ENCODE results near the gene RPS6KA6. TPM values are rescaled to one million over a fixed set of nuclear protein-coding genes. Genes with fewer than 3 reads are reported as not detected.

RPS6KA6 gene
- total and polyA plus RNA-seq, 2 experiments from 2014 or later, result 3.6 to 14.0 TPM

DNA sequence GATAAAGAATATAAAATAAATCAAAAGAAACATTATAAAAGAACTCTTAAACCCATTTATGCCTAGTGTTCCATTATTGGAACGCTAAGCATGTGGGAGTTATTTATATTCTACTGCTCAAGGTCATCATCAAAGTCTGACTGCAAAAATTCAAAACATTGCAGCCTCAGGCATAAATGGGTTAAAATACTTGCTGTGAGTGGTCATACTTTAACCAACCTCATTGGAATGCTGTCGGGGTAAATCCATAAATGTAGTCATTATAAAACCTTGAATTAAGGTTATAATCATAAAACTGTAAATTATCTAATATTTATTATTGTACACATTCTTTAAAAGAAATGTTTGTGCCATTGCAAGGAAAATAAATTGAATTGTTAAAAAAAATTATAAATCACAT lies 55.0 kb downstream of the RPS6KA6 start (continued):
- TF ChIP-seq JUNB (IDR thresholded peaks at IDR 0.05; ENCODE audit: unreplicated experiment) (no peak), CTCF (conservative IDR thresholded peaks at IDR 0.05; ENCODE audit: low read depth in 2 of 2) (no peak), EZH2phosphoT487 (IDR thresholded peaks at IDR 0.05; ENCODE audit: unreplicated experiment) (no peak), POLR2AphosphoS5 (IDR thresholded peaks at IDR 0.05; ENCODE audit: low read depth) (no peak), ZNF114 (CRISPR knock-in tag; IDR thresholded peaks at IDR 0.05) (no peak), NANOG (IDR thresholded peaks at IDR 0.05; ENCODE audit: borderline replicate concordance) (no peak)

- ATAC-seq, result no peak
- TF ChIP-seq ZNF114 (CRISPR knock-in tag; IDR thresholded peaks at IDR 0.05), result no peak
- TF ChIP-seq EZH2 (IDR thresholded peaks at IDR 0.05; ENCODE audit: low read depth, unreplicated experiment), result no peak
- no peak for TF ChIP-seq ZNF331 (CRISPR knock-in tag; IDR thresholded peaks at IDR 0.05; ENCODE audit: low read depth)
- no peak for TF ChIP-seq JUNB (IDR thresholded peaks at IDR 0.05; ENCODE audit: unreplicated experiment)
- no peak for TF ChIP-seq EZH2phosphoT487 (IDR thresholded peaks at IDR 0.05; ENCODE audit: unreplicated experiment)
- TF ChIP-seq CTCF (conservative IDR thresholded peaks at IDR 0.05; ENCODE audit: low read depth in 2 of 2), result no peak
- TF ChIP-seq, protein P1, sequence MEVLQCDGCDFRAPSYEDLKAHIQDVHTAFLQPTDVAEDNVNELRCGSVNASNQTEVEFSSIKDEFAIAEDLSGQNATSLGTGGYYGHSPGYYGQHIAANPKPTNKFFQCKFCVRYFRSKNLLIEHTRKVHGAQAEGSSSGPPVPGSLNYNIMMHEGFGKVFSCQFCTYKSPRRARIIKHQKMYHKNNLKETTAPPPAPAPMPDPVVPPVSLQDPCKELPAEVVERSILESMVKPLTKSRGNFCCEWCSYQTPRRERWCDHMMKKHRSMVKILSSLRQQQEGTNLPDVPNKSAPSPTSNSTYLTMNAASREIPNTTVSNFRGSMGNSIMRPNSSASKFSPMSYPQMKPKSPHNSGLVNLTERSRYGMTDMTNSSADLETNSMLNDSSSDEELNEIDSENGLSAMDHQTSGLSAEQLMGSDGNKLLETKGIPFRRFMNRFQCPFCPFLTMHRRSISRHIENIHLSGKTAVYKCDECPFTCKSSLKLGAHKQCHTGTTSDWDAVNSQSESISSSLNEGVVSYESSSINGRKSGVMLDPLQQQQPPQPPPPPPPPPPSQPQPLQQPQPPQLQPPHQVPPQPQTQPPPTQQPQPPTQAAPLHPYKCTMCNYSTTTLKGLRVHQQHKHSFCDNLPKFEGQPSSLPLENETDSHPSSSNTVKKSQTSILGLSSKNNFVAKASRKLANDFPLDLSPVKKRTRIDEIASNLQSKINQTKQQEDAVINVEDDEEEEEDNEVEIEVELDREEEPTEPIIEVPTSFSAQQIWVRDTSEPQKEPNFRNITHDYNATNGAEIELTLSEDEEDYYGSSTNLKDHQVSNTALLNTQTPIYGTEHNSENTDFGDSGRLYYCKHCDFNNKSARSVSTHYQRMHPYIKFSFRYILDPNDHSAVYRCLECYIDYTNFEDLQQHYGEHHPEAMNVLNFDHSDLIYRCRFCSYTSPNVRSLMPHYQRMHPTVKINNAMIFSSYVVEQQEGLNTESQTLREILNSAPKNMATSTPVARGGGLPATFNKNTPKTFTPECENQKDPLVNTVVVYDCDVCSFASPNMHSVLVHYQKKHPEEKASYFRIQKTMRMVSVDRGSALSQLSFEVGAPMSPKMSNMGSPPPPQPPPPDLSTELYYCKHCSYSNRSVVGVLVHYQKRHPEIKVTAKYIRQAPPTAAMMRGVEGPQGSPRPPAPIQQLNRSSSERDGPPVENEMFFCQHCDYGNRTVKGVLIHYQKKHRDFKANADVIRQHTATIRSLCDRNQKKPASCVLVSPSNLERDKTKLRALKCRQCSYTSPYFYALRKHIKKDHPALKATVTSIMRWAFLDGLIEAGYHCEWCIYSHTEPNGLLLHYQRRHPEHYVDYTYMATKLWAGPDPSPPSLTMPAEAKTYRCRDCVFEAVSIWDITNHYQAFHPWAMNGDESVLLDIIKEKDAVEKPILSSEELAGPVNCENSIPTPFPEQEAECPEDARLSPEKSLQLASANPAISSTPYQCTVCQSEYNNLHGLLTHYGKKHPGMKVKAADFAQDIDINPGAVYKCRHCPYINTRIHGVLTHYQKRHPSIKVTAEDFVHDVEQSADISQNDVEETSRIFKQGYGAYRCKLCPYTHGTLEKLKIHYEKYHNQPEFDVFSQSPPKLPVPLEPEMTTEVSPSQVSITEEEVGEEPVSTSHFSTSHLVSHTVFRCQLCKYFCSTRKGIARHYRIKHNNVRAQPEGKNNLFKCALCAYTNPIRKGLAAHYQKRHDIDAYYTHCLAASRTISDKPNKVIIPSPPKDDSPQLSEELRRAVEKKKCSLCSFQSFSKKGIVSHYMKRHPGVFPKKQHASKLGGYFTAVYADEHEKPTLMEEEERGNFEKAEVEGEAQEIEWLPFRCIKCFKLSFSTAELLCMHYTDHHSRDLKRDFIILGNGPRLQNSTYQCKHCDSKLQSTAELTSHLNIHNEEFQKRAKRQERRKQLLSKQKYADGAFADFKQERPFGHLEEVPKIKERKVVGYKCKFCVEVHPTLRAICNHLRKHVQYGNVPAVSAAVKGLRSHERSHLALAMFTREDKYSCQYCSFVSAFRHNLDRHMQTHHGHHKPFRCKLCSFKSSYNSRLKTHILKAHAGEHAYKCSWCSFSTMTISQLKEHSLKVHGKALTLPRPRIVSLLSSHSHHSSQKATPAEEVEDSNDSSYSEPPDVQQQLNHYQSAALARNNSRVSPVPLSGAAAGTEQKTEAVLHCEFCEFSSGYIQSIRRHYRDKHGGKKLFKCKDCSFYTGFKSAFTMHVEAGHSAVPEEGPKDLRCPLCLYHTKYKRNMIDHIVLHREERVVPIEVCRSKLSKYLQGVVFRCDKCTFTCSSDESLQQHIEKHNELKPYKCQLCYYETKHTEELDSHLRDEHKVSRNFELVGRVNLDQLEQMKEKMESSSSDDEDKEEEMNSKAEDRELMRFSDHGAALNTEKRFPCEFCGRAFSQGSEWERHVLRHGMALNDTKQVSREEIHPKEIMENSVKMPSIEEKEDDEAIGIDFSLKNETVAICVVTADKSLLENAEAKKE (CRISPR knock-in tag; IDR thresholded peaks at IDR 0.05), result no peak
- TF ChIP-seq, protein P2, sequence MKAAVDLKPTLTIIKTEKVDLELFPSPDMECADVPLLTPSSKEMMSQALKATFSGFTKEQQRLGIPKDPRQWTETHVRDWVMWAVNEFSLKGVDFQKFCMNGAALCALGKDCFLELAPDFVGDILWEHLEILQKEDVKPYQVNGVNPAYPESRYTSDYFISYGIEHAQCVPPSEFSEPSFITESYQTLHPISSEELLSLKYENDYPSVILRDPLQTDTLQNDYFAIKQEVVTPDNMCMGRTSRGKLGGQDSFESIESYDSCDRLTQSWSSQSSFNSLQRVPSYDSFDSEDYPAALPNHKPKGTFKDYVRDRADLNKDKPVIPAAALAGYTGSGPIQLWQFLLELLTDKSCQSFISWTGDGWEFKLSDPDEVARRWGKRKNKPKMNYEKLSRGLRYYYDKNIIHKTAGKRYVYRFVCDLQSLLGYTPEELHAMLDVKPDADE (IDR thresholded peaks at IDR 0.05), result no peak
- no peaks in the 10 kb centered on the region for H3K79me2 ChIP-seq (replicated peaks; ENCODE audit: insufficient read depth)
Observed at GRCh38 chrX:84123585-84123984, 64.4 kb downstream of the RPS6KA6 start.

More at GRCh38 chrX:84123585-84123984, 64.4 kb downstream of the RPS6KA6 start:
- no peak overlapping the region for H3K27ac ChIP-seq (ENCODE audit: low read depth)
- H2AFZ ChIP-seq, result no peak overlapping the region
- no peaks in the 10 kb centered on the region for H3K4me1 ChIP-seq (ENCODE audit: insufficient read depth)
- no peaks in the 10 kb centered on the region for H3F3A ChIP-seq (replicated peaks; ENCODE audit: low read depth)
- H3K27ac Mint-ChIP-seq, result no peak overlapping the region
- H4K20me1 ChIP-seq (replicated peaks; ENCODE audit: insufficient read depth), result no peaks in the 10 kb centered on the region
- peaks cover 5% of the 10 kb centered on the region; the same call in 2 of the 3 replicates for H3K4me1 Mint-ChIP-seq
- H3K27me3 Mint-ChIP-seq (ENCODE audit: insufficient read depth, low read depth, poor library complexity), result no peaks in the 10 kb centered on the region
- no peak overlapping the region for H3K4me2 ChIP-seq
- no peaks in the 10 kb centered on the region for H3K9me3 Mint-ChIP-seq
- H3K36me3 Mint-ChIP-seq (ENCODE audit: low read depth), result no peaks in the 10 kb centered on the region; the same call in 2 of the 3 replicates
- H3K27me3 ChIP-seq (ENCODE audit: insufficient read depth), result no peaks in the 10 kb centered on the region
- H3K4me3 Mint-ChIP-seq, result no peak overlapping the region
- no peaks in the 10 kb centered on the region for H3K36me3 ChIP-seq (ENCODE audit: insufficient read depth)
- no peaks in the 10 kb centered on the region for H3K9me2 ChIP-seq (ENCODE audit: insufficient read depth)
- H3K4me3 ChIP-seq, result no peak overlapping the region
- DNase-seq (ENCODE audit: low spot score), result no peak
